Stimulated activated CD4-positive, alpha-beta T cell treated with anti-CD3 and anti-CD28 coated beads, Interleukin-1b, Interleukin-23, amount 100 ng/mL, for 1 hour (primary cell): ENCODE measurements around the gene PCBP1.
A peak's percentile ranks its signal among the peaks of the same experiment; 100 is the strongest.
"Not testable (repeated sequence)": the region's sequence is repeated elsewhere in the genome, so short reads cannot be mapped to it uniquely, and the experiment has no call there.

ENCODE experiments used
- DNase-seq, 2 donors: peaks; one replicate each; pipeline ENCODE4 v3.0.0-alpha.2; 2020; ENCODE audit warnings: low read depth in 2 of 2

The PCBP1 gene

GRCh38 chr2:70086838-70087701 lies at the start of gene PCBP1:
PCBP1 (plus strand) TSS chr2:70087477; CDS start chr2:70087744, 267 bp downstream.
- DNase-seq = peak; percentile 97 to 98

GRCh38 chr2:70039366-70039765 lies 47.9 kb upstream of the PCBP1 start:
- no peak for DNase-seq

- DNase-seq = no peak
Measured at GRCh38 chr2:70041663-70042062, 45.6 kb upstream of the PCBP1 start.

- no peak for DNase-seq
Measured at GRCh38 chr2:70042246-70042645, 45.0 kb upstream of the PCBP1 start.

GRCh38 chr2:70043252-70043875 lies 43.9 kb upstream of the PCBP1 start:
- no peak for DNase-seq

- DNase-seq = no peak
Measured at GRCh38 chr2:70044290-70045040, 42.8 kb upstream of the PCBP1 start.

GRCh38 chr2:70045405-70045804 lies 41.9 kb upstream of the PCBP1 start:
- DNase-seq = no peak

GRCh38 chr2:70045932-70046331 lies 41.3 kb upstream of the PCBP1 start:
- no peak for DNase-seq

GRCh38 chr2:70046534-70046933 lies 40.7 kb upstream of the PCBP1 start:
- DNase-seq = no peak

GRCh38 chr2:70047451-70047850 lies 39.8 kb upstream of the PCBP1 start:
- no peak for DNase-seq

- no peak for DNase-seq
Measured at GRCh38 chr2:70049255-70049654, 38.0 kb upstream of the PCBP1 start.

GRCh38 chr2:70050631-70051425 lies 36.4 kb upstream of the PCBP1 start:
- no peak for DNase-seq

GRCh38 chr2:70055259-70055658 lies 32.0 kb upstream of the PCBP1 start:
- DNase-seq = not testable (repeated sequence)

- no peak for DNase-seq
Measured at GRCh38 chr2:70061317-70061716, 26.0 kb upstream of the PCBP1 start.

GRCh38 chr2:70062270-70062669 lies 25.0 kb upstream of the PCBP1 start:
- DNase-seq = no peak

- DNase-seq = no peak
Measured at GRCh38 chr2:70068119-70068518, 19.2 kb upstream of the PCBP1 start.

- DNase-seq = peak; percentile 27 to 50
Measured at GRCh38 chr2:70069049-70069448, 18.2 kb upstream of the PCBP1 start.

- no peak for DNase-seq
Measured at GRCh38 chr2:70070542-70071268, 16.6 kb upstream of the PCBP1 start.

GRCh38 chr2:70073493-70073892 lies 13.8 kb upstream of the PCBP1 start:
- DNase-seq = no peak

- no peak for DNase-seq
Measured at GRCh38 chr2:70078384-70078783, 8.9 kb upstream of the PCBP1 start.

GRCh38 chr2:70080610-70081200 lies 6.6 kb upstream of the PCBP1 start:
- no peak for DNase-seq
